Activated CD8-positive, alpha-beta memory T cell treated with anti-CD3 and anti-CD28 coated beads for 48 hours (primary cell): ENCODE measurements around the gene AGFG2.
"Not testable (repeated sequence)": the region's sequence is repeated elsewhere in the genome, so short reads cannot be mapped to it uniquely, and the experiment has no call there.

Experiments
- DNase-seq, 3 experiments: peaks; one replicate each; pipeline ENCODE4 v3.0.0-alpha.2; 2020; ENCODE audit warnings: low read depth in 2 of 3, low spot score in 2 of 3

AGFG2 gene, protein sequence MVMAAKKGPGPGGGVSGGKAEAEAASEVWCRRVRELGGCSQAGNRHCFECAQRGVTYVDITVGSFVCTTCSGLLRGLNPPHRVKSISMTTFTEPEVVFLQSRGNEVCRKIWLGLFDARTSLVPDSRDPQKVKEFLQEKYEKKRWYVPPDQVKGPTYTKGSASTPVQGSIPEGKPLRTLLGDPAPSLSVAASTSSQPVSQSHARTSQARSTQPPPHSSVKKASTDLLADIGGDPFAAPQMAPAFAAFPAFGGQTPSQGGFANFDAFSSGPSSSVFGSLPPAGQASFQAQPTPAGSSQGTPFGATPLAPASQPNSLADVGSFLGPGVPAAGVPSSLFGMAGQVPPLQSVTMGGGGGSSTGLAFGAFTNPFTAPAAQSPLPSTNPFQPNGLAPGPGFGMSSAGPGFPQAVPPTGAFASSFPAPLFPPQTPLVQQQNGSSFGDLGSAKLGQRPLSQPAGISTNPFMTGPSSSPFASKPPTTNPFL

DNA sequence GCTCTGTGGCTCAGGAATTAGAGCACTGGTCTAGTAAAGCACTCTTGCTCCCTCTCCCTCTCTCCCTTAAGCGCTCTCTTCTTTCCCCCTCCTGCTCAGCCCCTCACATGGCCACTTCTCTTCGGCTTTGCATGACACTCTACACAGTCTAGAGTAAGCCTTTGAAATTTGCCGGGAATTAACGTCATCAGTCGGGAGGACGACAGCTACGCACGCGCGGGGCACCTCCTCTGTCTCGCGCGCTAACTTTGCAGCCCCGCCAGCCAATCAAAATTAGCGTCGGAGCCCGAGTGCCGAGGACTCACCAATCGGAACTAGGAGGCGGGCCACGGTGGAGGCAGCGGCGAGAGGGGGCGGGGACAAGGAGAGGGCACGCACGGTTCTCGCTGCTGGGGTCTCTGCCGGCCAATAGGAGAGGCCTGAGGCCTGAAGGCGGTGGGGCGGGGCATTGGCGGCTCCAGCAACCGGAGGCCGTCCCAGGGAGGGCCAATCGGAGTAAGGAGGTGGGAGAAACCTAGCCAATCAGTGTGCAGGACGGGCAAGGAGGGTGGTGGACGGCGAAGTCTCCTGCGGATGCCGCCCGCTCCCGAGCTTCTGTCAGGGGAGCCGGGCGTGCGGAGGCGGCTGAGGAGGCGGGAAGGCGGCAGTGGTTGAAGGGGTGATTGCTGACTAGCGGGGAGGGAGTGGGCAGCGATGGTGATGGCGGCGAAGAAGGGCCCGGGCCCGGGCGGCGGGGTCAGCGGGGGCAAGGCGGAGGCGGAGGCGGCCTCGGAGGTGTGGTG, at the start of gene AGFG2:
Gene AGFG2 (plus strand): TSS at position 550 of the 782 bp plus-strand sequence. CDS start 144 bp downstream, at position 694.
- peak; percentile 96 to 100 (median 99) for DNase-seq

DNA sequence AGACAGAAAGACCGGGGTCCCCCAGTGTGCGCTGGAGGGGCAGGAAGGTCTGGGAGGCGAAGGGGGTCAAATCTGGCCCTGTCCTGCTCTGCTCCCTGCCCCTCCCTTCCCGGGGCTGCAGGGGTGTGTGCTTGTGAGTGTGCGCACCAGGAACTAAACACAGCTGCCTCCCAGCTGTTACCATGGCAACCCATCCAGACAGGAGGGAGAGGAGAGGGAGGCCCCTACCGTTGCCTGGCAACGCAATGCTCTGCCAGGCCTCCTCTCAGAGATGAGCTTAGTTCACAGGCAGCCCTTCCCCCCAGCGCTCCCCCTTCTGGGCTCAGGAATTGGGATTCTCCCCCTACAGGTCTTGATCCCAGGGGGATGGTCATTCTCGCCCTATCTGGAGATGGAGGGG, 49.2 kb upstream of the AGFG2 start:
- no peak for DNase-seq

DNA sequence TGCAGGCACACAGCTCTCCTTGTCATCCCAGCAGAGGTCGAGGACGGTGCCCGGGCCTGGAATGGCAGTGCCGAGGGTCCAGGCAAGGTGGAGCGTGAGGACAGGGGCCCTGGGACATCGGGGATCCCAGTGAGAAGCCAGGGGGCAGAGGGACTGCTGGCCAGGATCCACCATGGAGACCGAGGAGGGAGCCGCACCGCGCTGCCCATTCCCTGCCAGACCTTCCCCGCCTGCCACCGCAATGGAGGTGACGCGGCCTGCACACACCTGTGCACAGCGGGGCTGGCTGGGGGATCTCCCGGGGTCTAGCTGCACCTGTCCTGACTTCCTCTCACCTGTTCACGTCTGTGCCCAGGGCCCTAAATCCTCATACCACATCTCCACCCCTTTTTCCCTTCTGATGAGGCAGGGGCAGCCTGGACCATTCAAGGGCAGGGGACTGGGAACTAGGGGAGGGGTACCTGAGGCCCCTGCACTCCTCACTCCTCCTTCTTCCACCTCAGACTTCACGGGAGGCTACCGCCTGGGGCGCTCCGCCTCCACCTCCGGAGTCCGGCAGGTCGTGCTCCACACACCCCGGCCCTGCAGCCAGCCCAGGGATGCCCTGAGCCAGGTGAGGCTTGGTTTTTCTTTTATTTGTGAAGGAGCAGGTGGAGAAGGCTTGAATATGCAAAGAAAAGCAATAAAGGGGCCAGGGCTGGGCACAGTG, 48.4 kb upstream of the AGFG2 start:
- DNase-seq: no peak

DNA sequence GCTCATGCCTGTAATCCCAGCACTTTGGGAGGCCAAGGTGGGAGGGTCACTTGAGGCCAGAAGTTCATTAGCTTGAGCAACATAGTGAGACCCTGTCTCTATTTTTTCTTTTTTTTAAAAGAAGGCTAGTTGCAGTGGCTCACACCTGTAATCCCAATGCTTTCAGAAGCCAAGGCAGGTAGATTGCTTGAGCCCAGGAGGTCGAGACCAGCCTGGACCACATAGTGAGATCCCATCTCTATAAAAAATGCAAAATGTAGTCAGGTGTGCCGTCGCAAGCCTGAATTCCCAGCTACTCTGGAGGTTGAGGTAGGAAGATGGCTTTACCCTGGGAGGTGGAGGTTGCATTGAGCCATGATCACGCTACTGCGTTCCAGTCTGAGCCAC, 47.8 kb upstream of the AGFG2 start:
- no peak for DNase-seq

DNA sequence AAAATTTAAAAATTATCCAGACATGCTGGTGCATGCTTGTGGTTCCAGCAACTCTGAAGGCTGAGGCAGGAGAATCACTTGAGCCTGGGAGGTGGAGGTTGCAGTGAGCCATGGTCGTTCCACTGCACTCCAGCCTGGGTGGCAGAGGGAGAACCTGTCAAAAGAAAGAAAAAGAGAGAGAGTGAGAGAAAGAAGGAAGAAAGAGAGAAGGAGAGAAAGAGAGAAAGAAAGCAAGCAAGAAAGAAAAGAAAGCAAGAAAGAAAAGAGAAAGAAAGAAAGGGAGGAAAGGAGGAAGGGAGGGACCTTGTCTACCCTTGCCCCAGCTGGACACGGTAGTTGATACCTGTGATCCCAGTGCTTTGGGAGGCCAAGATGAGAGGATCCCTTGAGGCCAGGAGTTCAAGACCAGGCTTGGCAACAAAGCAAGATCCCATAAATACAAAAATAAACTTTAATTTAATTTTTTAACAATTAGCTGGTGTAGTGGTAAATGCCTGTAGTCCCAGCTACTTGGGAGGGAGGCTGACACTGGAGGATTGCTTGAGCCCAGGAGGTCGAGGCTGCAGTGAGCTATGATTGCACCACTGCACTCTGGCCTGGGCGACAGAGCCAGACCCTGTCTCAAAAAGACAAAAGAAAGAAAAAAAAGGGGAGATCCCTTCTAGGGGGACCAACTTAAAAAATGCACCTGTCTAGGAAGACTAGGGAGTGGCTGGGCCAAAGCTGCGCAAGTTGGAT, 46.1 kb upstream of the AGFG2 start:
- no peak for DNase-seq

DNA sequence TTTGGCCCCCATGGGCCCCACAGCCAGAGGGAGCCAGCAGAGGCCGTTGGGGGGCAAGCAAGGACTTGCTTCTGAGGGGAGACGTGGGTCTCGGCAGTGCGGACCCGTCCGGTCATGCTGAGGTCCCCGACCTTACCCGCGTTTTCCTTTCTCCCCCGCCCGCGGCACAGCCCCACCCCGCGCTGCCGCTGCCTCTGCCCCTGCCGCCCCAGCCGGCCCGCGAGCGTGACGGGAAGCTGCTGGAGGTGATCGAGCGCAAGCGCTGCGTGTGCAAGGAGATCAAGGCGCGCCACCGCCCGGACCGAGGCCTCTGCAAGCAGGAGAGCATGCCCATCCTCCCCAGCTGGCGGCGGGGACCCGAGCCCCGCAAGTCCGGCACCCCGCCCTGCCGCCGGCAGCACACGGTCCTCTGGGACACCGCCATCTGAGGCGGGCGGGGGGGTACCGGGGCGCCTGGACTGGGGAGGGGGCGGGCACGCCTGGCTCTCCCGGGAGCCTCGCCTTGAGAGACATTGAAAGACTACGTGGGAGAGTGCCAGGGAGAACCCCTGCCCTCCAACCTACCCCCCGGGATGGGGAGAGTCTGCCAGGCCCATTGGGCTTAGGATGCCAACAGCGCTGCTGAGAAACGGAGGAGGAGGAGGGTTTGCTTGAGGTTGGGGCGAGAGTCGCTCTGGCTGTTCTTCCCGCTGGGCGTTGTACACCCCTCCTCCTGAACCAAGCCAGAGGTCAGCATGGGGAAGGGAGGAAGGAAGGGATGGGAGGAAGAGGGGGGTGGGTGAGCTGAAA, 45.3 kb upstream of the AGFG2 start:
- DNase-seq: peak in 2 of 3 experiments; percentile 23 to 40

DNA sequence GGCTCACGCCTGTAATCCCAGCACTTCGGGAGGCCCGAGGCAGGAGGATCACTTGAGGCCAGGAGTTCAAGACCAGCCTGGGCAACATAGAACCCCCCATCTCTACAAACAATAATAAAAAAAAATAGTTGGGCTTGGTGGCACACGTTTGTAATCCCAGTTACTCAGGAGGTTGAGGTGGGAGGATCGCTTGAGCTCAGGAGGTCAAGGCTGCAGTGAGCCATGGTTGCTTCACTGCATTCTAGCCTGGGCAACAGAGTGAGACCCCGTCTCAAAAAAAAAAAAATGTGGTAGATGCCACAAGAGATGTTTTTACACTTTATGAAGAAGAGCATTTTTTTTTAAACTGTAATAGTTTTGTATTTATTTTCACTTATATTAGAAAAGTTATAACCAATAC, 42.5 kb upstream of the AGFG2 start:
- DNase-seq: no peak

DNA sequence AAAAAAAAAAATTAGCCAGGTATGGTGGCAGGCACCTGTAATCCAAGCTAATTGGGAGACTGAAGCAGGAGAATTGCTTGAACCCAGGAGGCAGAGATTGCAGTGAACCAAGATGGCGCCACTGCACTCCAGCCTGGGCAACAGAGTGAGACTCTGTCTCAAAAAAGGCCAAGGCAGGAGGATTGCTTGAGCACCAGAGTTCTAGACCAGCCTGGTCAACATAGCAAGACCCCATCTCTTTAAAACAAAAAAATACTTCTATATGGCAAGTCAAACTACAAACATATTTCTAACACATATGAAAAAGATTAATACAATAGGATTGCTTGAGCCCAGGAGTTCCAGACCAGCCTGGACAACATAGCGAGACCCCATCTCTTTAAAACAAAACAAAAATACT, 38.3 kb upstream of the AGFG2 start:
- DNase-seq: not testable (repeated sequence)

DNA sequence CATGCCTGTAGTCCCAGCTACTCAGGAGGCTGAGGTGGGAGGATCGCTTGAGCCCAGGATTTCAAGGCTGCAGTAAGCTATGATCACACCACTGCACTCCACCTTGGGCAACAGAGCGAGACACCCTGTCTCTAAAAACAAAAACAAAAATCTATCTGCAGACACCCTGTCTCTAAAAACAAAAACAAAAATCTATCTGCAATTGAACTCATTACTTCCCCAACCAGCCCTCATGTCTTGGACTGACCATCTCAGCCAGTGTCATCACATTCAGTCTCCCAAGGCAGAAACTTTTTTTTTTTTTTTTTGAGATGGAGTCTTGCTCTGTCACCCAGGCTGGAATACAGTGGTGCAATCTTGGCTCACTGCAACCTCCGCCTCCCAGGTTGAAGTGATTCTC, 35.0 kb upstream of the AGFG2 start:
- DNase-seq: not testable (repeated sequence)

DNA sequence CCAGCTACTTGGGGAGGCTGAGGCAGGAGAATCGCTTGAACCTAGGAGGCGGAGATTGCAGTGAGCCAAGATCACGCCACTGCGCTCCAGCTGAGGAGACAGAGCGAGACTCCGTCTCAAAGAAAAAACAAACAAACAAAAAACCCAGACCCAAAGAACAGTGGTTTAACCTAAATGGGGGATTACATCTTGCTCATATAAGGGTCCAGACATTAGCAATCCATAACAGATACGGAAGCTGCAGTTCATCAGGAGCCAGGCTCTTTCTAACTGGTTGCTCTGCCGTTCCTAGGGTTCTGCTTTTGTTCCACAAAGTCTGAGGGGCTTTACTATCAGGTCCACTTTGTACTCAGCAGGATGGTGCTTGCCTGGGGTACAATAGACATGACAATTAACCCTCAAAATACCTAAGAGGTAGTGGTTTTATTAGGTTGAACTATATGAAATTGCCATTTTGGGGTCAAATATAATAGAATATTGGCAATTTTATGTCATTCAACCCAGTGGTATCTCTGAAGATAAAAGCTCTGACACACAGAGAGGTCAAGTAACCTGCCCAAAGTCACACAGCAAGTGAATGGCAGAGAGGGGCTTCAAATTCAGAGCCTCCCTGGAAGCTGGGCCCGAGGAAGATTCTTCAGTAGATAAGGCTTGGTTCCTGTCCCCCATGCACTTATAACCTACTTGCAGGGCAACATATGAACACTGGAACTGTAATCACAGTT, 34.0 kb upstream of the AGFG2 start:
- no peak for DNase-seq

DNA sequence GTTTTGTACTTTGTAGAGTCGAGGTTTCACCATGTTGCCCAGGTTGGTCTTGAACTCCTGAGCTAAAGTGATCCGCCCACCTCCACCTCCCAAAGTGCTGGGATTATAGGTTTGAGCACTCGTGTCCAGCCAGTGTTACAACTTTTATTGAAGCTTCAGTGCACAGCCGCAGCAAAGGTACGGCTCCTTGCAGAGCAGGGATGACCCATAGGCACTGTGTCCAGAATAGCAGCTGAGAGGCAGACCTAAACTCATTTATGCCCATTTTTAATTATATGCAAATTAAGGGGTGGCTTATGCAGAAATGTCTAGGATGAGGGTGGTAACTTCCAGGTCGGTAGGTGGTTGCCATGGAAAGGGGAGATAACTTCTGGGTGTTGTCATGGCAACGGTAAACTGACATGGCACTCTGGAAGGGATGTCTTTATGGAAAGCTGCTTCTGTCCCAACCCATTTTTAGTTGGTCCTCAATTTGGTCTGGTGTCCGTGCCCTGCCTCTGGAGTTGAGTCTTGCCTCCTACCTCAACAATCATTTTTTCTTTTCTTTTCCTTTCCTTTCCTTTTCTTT, 32.6 kb upstream of the AGFG2 start:
- DNase-seq: no peak

DNA sequence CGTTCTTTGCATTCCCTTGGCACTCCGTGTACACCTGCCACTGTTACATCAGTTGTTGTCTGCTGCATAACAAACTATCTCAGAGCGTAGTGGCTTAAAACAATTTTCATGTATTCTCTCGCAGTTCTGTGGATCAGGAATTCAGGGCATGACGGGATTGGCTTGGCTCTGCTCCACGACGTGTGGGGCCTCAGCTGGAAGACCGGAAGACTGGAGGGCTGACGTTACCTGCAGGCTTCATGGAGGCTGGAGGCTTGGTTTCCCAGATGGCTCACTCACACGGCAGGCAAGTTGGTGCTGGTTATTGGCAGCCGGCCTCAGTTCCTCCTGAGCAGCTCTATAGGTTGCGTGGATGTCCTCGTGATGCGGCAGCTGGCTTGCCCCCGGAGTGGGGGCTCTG, 29.8 kb upstream of the AGFG2 start:
- DNase-seq: no peak

DNA sequence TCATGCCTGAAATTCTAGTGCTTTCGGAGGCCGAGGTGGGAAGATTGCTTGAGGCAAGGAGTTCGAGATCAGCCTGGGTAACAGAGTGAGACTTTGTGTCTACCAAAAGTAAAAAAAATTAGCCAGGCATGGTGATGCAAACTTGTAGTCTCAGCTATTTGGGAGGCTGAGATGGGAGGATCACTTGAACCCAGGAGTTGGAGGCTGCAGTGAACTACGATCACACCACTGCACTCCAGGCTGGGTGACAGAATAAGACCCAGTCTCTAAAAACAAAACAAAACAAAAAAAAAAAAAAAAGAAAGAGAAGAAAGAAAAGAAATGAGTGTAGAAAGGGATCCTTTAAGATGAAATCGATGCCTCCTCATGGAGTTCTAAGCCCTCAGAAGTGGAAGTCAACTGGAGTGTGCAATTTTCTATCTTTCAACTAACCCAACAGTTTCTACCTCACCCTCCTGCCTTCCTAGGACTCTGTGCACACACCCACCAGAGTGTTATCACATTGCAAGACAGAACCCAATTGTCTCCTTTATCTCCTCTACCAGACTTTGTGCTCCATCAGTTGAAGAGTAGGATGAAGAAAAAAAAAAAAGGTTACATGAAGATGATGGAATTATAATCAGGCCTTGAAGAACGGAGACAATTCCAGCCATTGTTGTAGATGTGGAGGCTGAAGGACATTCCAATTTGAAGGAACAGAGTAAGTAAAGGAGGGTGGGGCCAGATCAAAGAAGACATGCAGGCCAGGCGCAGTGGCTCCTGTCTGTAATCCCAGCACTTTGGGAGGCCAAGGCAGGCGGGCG, 28.4 kb upstream of the AGFG2 start:
- no peak for DNase-seq

DNA sequence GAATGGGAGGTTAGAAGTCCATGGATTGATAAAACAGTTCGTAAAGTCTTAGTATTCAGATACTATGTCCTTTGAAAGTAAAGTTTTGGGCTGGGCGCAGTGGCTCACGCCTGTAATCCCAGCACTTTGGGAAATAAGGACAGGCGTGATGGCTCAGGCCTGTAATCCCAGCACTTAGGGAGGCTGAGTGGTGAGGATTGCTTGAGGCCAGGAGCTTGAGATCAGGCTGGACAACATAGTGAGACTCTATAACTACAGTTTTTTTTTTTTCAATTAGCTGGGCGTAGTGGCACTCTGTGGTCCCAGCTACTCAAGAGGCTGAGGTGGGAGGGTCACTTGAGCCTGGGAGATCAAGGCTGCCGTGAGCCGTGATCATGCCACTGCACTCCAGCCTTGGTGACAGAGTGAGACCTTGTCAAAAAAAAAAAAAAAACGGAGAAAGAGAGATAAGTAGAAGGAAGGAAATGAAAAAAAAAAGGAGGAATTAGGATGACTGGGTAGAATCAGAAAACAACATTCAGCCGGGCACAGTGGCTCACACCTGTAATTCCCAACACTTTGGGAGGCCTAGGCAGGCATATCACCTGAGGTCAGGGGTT, 25.7 kb upstream of the AGFG2 start:
- DNase-seq: no peak

DNA sequence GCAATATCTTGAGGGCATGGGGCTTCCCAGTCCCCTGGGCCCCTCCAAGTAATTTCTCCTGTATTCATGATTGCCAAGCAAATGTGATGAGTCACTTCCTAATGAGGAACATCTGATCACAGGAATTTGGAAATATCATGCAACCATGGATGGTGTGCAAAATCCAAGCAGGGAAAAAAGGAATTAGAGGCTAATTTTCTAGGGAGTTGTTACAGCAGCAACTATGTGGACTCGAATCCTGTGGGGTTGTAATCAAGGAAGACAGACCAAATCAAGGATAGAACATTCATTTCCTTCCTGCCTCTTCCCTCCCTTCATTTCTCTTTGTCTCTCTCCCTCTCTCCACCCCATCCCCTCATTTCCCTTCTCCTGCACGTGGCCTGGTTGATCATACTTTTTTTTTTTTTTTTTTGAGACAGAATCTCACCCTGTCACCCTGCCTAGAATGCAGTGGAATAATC, 23.9 kb upstream of the AGFG2 start:
- DNase-seq: no peak

DNA sequence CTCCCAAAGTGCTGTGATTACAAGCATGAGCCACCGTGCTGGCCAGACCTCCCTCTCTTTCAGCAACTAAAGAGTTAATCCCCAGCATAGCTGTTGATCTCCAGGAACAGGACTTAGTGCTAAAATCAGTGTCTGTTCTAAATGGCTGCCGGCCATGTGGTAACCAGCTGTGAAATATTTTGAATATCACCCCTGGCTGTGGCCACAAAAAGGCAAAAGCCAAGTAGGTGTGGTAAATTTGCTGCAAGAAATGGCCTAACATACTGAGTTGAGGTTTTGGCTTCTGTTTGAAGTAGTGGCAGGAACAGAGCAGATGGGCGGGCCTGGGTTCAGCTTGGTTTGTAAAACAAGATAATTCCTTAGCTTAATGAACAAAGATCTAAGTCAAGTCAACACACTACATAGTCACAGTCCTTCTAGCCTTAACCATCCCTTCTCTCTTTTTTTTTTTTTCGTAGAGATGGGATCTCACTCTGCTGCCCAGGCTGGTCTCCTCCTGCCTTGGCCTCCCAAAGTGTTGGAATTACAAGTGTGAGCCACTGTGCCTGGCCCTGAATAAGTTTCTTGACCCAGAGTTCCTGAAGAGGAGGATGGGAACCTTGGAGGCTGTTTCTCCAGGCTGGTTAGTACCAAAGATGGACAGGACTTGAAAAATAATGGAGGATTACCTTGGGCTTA, 22.7 kb upstream of the AGFG2 start:
- no peak for DNase-seq

DNA sequence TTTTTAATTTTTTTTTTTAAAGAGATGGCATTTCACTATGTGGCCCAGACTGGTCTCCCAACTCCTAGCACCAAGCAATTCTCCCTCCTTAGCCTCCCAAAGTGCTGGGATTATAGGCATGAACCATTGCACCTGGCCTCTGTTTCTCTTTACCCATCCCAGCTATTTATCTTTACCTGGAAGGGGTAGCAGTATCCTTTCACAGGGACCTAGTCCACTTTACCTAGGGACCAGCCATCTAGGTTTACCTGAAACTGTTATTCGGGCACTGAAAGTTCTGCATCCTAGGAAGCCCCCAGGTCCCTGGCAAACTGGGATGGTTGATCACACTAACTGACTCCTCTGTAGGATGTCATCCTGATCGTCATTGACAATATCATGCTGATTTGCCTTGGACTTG, 21.7 kb upstream of the AGFG2 start:
- DNase-seq: no peak
